Measurements from ENCODE around the gene ANKS1A.

DNA sequence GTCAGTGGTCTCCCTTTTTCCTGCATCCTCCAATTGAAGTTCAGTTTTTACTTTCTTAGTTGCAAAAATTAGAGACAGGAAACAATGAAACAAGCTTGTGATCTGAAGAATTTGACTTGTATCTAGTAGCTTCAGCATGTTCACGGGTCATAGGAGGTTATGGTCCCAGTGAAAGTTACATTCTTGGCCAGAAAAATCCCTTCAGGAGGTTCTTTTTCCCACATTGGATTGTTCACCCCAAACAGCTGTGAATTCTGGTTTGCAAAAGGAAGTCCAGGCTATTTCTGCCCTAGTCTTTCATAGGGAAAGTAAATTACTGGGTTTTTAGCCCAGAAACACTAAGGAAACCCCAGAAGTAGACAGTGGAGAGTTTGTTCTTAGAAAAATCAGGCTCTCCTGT, 8.1 kb downstream of the ANKS1A start:
- TF ChIP-seq, protein P1, sequence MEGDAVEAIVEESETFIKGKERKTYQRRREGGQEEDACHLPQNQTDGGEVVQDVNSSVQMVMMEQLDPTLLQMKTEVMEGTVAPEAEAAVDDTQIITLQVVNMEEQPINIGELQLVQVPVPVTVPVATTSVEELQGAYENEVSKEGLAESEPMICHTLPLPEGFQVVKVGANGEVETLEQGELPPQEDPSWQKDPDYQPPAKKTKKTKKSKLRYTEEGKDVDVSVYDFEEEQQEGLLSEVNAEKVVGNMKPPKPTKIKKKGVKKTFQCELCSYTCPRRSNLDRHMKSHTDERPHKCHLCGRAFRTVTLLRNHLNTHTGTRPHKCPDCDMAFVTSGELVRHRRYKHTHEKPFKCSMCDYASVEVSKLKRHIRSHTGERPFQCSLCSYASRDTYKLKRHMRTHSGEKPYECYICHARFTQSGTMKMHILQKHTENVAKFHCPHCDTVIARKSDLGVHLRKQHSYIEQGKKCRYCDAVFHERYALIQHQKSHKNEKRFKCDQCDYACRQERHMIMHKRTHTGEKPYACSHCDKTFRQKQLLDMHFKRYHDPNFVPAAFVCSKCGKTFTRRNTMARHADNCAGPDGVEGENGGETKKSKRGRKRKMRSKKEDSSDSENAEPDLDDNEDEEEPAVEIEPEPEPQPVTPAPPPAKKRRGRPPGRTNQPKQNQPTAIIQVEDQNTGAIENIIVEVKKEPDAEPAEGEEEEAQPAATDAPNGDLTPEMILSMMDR (conservative IDR thresholded peaks at IDR 0.05; ENCODE audit: low read length): no peak
- no peak for TF ChIP-seq EZH2phosphoT487 (IDR thresholded peaks at IDR 0.05; ENCODE audit: borderline replicate concordance)

Data from Loucy (cell line).